Hepatocyte (in vitro differentiated cells): ENCODE results near the gene FOXB2. TPM values are rescaled to one million over a fixed set of nuclear protein-coding genes. Genes with fewer than 3 reads are reported as not detected.

Experiments used
- DNase-seq: peaks from one replicate; pipeline ENCODE4 v3.0.0-alpha.2; 2016; ENCODE audit warnings: low spot score
- H2AFZ ChIP-seq: fragments of 200-600 bp; sonication (generic); 2 replicates; pipeline ENCODE4 v1.6.0; 2016; ENCODE audit warnings: antibody characterized with exemption, mild to moderate bottlenecking
- H3K27ac ChIP-seq: fragments of 200-600 bp; sonication (generic); 2 replicates; pipeline ENCODE4 v1.5.1; 2016; ENCODE audit warnings: mild to moderate bottlenecking
- H3K27me3 ChIP-seq: fragments of 200-600 bp; sonication (generic); 2 replicates; pipeline ENCODE4 v1.6.1; 2016
- H3K36me3 ChIP-seq: fragments of 200-600 bp; sonication (generic); replicated peaks from 2 replicates; pipeline ENCODE4 v1.5.1; 2016; ENCODE audit warnings: low read depth; ENCODE audit not compliant: insufficient read depth
- H3K4me1 ChIP-seq: fragments of 200-600 bp; sonication (generic); 2 replicates; pipeline ENCODE4 v1.5.1; 2016; ENCODE audit warnings: mild to moderate bottlenecking, moderate library complexity; ENCODE audit not compliant: insufficient read depth
- H3K4me2 ChIP-seq: fragments of 200-600 bp; sonication (generic); 2 replicates; pipeline ENCODE4 v1.6.0; 2016
- H3K4me3 ChIP-seq: fragments of 200-600 bp; sonication (generic); 2 replicates; pipeline ENCODE4 v1.5.1; 2016; ENCODE audit warnings: mild to moderate bottlenecking
- H3K79me2 ChIP-seq: fragments of 200-600 bp; sonication (generic); 2 replicates; pipeline ENCODE4 v1.6.0; 2017; ENCODE audit warnings: mild to moderate bottlenecking
- H3K9me2 ChIP-seq: fragments of 200-600 bp; sonication (generic); replicated peaks from 2 replicates; pipeline ENCODE4 v1.6.0; 2017; ENCODE audit warnings: mild to moderate bottlenecking; ENCODE audit not compliant: insufficient read depth
- H3K9me3 ChIP-seq: fragments of 200-600 bp; sonication (generic); 2 replicates; pipeline ENCODE4 v1.5.1; 2016; ENCODE audit warnings: low read depth, mild to moderate bottlenecking
- H4K20me1 ChIP-seq: fragments of 200-600 bp; sonication (generic); 2 replicates; pipeline ENCODE4 v1.6.0; 2016; ENCODE audit warnings: mild to moderate bottlenecking; ENCODE audit not compliant: insufficient read depth, poor library complexity, severe bottlenecking
- CTCF ChIP-seq: fragments of 200-600 bp; sonication (generic); IDR thresholded peaks from 2 replicates; pipeline ENCODE4 v1.5.1; 2016; ENCODE audit warnings: antibody characterized with exemption, mild to moderate bottlenecking; ENCODE audit not compliant: poor library complexity
- EZH2 ChIP-seq: fragments of 200-600 bp; sonication (generic); IDR thresholded peaks from 2 replicates; pipeline ENCODE4 v1.6.1; 2016; ENCODE audit warnings: antibody characterized with exemption, mild to moderate bottlenecking, borderline replicate concordance
- EZH2phosphoT487 ChIP-seq: fragments of 200-600 bp; sonication (generic); IDR thresholded peaks from one replicate; pipeline ENCODE4 v1.6.1; 2018; ENCODE audit warnings: antibody characterized with exemption, mild to moderate bottlenecking, low read depth, moderate library complexity; ENCODE audit not compliant: unreplicated experiment, severe bottlenecking
- WGBS: methylation state at CpG from one replicate; pipeline ENCODE4 v1.1.6; 2016; ENCODE audit warnings: low lambda C conversion rate; ENCODE audit errors: missing lambda C conversion rate; 5-methylcytosine and 5-hydroxymethylcytosine counted together
- polyA plus RNA-seq: library from polyadenylated mRNA; unstranded; fragments of >200 nt; fragmentation: Nextera tagmentation; extraction: Ambion mirVana; gene quantifications from 2 replicates; pipeline ENCODE4 v1.2.1, GENCODE V29; 2016
- total RNA-seq: library from RNA; depleted of rRNA; stranded (reverse); fragments of >200 nt; gene quantifications from 2 replicates; pipeline ENCODE4 v1.2.3, GENCODE V29; 2014

Gene FOXB2
- total and polyA plus RNA-seq, 2 experiments from 2014 or later, result not detected

GRCh38 chr9:76989501-76989900, 30.0 kb upstream of the FOXB2 start:
- Histone ChIP-seq H3K79me2 (no peaks in the 10 kb centered on the region), H3K36me3 (no peaks in the 10 kb centered on the region), H4K20me1 (no peaks in the 10 kb centered on the region), H3K27ac (no peak overlapping the region), H3K4me2 (no peak overlapping the region), H3K4me3 (no peak overlapping the region), H3K9me3 (no peaks in the 10 kb centered on the region), H3K27me3 (peaks cover 10% of the 10 kb centered on the region), H2AFZ (no peak overlapping the region), H3K9me2 (no peaks in the 10 kb centered on the region), H3K4me1 (no peaks in the 10 kb centered on the region)
- TF ChIP-seq EZH2phosphoT487 (no peak), EZH2 (no peak), CTCF (no peak)
- no peak for DNase-seq
- 67% methylated on average over 3 of the region's 3 CpGs for WGBS

GRCh38 chr9:76996700-76997099, 22.8 kb upstream of the FOXB2 start:
- H3K79me2 ChIP-seq, result no peaks in the 10 kb centered on the region
- H3K27me3 ChIP-seq, result no peaks in the 10 kb centered on the region

GRCh38 chr9:76999261-76999660, 20.2 kb upstream of the FOXB2 start:
- TF ChIP-seq EZH2, result no peak
- no peak for TF ChIP-seq CTCF
- TF ChIP-seq EZH2phosphoT487, result no peak
- Histone ChIP-seq H3K4me2 (no peak overlapping the region), H3K9me3 (no peaks in the 10 kb centered on the region), H3K4me1 (no peaks in the 10 kb centered on the region), H3K27me3 (peaks cover 6% of the 10 kb centered on the region), H3K9me2 (no peaks in the 10 kb centered on the region), H3K79me2 (no peaks in the 10 kb centered on the region), H3K4me3 (no peak overlapping the region), H3K36me3 (no peaks in the 10 kb centered on the region), H2AFZ (no peak overlapping the region), H4K20me1 (no peaks in the 10 kb centered on the region), H3K27ac (no peak overlapping the region)
- DNase-seq, result no peak
- 88% methylated on average over 3 of the region's 3 CpGs for WGBS

More at GRCh38 chr9:76996700-76997099, 22.8 kb upstream of the FOXB2 start:
- no peaks in the 10 kb centered on the region for H3K9me3 ChIP-seq
- no peak overlapping the region for H3K4me2 ChIP-seq
- H2AFZ ChIP-seq, result no peak overlapping the region
- H3K4me3 ChIP-seq, result no peak overlapping the region
- peak; percentile 64 for TF ChIP-seq CTCF
- no peak for TF ChIP-seq EZH2phosphoT487
- H4K20me1 ChIP-seq, result no peaks in the 10 kb centered on the region
- WGBS, result 29% methylated on average over 6 of the region's 6 CpGs
- no peak overlapping the region for H3K27ac ChIP-seq
- no peaks in the 10 kb centered on the region for H3K4me1 ChIP-seq
- no peaks in the 10 kb centered on the region for H3K9me2 ChIP-seq
- no peaks in the 10 kb centered on the region for H3K36me3 ChIP-seq
- DNase-seq, result peak; percentile 72

GRCh38 chr9:77000330-77000729, 19.1 kb upstream of the FOXB2 start:
- TF ChIP-seq CTCF, result no peak
- no peak for TF ChIP-seq EZH2phosphoT487
- no peak for TF ChIP-seq EZH2
- Histone ChIP-seq H3K9me2 (no peaks in the 10 kb centered on the region), H3K4me3 (no peak overlapping the region), H3K79me2 (no peaks in the 10 kb centered on the region), H2AFZ (no peak overlapping the region), H3K27me3 (peaks cover 6% of the 10 kb centered on the region), H3K4me2 (no peak overlapping the region), H3K27ac (no peak overlapping the region), H3K9me3 (no peaks in the 10 kb centered on the region), H3K36me3 (no peaks in the 10 kb centered on the region), H4K20me1 (no peaks in the 10 kb centered on the region), H3K4me1 (no peaks in the 10 kb centered on the region)
- DNase-seq, result no peak
- WGBS, result 86% methylated on average over 6 of the region's 6 CpGs
